Mucosa of stomach (tissue), 1 donor: ENCODE measurements around the gene BUD23.

Experiments
- H3K27me3 ChIP-seq: one replicate; pipeline ENCODE4 v1.7.0; 2013; ENCODE audit warnings: mild to moderate bottlenecking, low read length; ENCODE audit not compliant: control insufficient read depth, insufficient read depth
- H3K36me3 ChIP-seq: one replicate; pipeline ENCODE4 v1.7.0; 2013; ENCODE audit warnings: low read length; ENCODE audit not compliant: control insufficient read depth, insufficient read depth
- H3K4me1 ChIP-seq: one replicate; pipeline ENCODE4 v1.7.0; 2013; ENCODE audit warnings: mild to moderate bottlenecking, low read length; ENCODE audit not compliant: control insufficient read depth, insufficient read depth
- H3K4me3 ChIP-seq: one replicate; pipeline ENCODE4 v1.7.0; 2013; ENCODE audit warnings: low read length
- H3K9ac ChIP-seq: one replicate; pipeline ENCODE4 v1.7.0; 2013; ENCODE audit warnings: mild to moderate bottlenecking, low read length, moderate library complexity
- H3K9me3 ChIP-seq: one replicate; pipeline ENCODE4 v1.7.0; 2013; ENCODE audit warnings: mild to moderate bottlenecking, low read length, moderate library complexity; ENCODE audit not compliant: control insufficient read depth
- donor health status: Pancreatic carcinoma.

BUD23 gene, protein sequence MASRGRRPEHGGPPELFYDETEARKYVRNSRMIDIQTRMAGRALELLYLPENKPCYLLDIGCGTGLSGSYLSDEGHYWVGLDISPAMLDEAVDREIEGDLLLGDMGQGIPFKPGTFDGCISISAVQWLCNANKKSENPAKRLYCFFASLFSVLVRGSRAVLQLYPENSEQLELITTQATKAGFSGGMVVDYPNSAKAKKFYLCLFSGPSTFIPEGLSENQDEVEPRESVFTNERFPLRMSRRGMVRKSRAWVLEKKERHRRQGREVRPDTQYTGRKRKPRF

DNA sequence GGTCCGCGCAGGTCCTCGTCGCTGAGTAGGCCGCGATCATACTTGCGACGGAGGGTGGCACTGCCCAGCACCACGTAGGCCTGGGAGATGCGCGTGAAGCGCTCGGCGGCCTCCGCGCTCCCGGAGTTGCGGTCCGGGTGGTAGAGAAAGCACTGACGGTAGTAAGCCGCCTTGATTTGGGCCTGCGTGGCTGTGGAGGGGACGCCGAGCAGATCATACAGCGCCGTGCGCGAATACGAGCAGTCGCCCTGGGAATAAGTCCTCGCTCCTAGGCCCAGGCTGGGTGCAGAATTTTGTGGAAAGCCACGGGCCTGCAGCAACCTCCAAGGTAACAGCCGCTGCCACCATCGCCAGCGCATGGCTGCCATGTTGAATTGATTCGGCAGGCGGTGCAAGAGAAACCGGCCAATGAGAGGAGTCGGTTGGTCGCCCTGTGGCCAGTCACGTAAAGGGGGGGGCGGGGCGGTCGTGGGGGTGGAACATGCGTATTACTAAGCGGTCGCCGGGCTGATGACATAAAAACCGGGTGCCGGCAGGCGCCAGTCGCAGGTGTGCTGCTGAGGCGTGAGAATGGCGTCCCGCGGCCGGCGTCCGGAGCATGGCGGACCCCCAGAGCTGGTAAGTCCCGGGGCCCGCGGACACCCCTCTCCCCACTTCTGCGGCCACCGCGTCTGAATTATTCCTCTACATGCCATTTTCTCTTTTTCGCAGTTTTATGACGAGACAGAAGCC is at the start of gene BUD23, which contains the start of gene DNAJC30:
Gene BUD23, plus strand, starts transcription at position 542 of the 732 bp plus-strand sequence. Its CDS starts 29 bp downstream, at position 571.
Gene DNAJC30, minus strand, starts transcription at position 398 of the 732 bp plus-strand sequence. Its CDS starts 30 bp downstream, at position 368.
- Histone ChIP-seq H3K36me3 (no peaks in the 10 kb centered on the region), H3K27me3 (no peaks in the 10 kb centered on the region), H3K9ac (peak within 1 kb of the TSS; percentile 94), H3K4me1 (peaks cover 28% of the 10 kb centered on the region), H3K9me3 (no peaks in the 10 kb centered on the region), H3K4me3 (peak within 1 kb of the TSS; percentile 88)

DNA sequence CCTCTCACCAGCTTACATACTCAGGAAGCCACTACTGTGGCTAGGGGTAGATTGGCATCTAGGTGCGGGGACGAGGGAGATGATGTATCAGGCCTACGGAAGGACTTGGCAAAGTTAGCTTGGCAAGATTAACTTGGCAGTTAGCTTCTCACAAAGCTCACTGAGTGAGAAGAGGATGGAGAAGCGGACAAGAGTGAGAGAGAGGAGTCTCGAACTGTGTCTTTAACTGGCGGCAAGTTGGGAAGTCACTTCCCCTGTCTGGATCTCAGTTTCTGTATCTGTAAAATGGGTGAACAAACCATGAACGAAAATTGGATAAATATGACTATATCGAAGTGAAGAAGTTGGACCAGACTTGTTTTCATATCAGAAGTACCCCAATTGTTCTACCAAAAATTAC is 49.6 kb upstream of the BUD23 start:
- H3K9ac ChIP-seq, result no peak overlapping the region
- peaks cover 3% of the 10 kb centered on the region for H3K4me1 ChIP-seq

DNA sequence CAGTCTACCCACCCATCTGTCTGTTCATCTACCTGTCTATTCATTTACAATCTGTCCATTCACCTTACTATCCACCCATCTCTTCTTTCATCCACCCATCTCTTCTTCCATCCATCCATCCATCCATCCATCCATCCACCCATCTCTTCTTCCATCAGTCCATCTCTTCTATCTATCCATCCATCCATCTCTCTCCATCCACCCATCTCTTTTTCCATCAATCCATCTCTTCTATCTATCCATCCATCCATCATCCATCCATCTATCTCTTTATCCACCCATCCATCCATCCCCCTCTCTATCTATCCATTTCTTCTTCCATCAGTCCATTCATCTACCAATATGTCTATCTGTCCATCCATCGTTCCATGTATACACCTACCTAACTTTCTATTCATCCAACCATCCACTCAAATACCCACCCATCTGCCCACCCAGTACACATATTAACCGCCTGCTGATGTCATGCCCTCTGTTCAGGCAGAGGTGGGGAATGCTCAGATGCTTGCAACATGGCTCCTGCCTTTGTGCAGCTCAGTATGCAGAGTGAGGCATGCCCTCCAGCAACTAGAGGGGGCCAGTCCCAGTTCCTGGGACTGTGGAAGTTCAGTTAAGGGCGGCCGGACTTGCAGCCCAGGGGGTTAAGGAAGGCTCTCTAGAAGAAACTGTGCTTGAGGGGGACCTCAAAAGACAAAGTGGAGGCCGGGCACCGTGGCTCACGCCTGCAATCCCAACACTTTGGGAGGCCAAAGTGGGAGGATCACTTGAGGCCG is 47.8 kb upstream of the BUD23 start:
- no peak overlapping the region for H3K4me3 ChIP-seq

More for the DNA sequence above, 49.6 kb upstream of the BUD23 start:
- no peaks in the 10 kb centered on the region for H3K36me3 ChIP-seq
- H3K9me3 ChIP-seq, result no peaks in the 10 kb centered on the region
- peaks cover under 1% of the 10 kb centered on the region for H3K27me3 ChIP-seq
- H3K4me3 ChIP-seq, result no peak overlapping the region

DNA sequence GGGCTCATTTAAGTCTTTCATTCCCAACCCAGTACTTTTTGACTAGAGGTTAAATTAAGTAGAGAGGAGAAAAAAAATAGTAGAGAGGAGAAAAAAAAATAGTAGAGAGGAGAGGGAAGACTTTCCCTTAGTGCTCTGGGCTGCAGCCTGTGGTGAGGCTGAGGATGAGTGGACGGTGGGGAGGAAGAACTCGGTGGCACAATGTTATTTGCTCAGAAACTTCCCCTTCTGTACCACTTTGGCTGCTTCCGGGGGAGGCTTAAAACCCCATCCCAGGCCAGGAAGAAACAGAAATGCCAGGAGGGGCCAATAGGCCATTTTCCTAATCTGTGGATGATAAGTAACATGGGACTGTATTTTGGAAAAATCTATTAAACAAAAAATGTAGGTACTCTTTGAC is 44.5 kb upstream of the BUD23 start:
- H3K4me1 ChIP-seq, result peaks cover 3% of the 10 kb centered on the region
- no peaks in the 10 kb centered on the region for H3K36me3 ChIP-seq
- no peaks in the 10 kb centered on the region for H3K9me3 ChIP-seq
- no peak overlapping the region for H3K9ac ChIP-seq
- H3K27me3 ChIP-seq, result peaks cover 3% of the 10 kb centered on the region
- no peak overlapping the region for H3K4me3 ChIP-seq

More for the DNA sequence above, 47.8 kb upstream of the BUD23 start:
- Histone ChIP-seq H3K4me1 (peaks cover 3% of the 10 kb centered on the region), H3K36me3 (no peaks in the 10 kb centered on the region), H3K9me3 (no peaks in the 10 kb centered on the region), H3K9ac (no peak overlapping the region), H3K27me3 (no peaks in the 10 kb centered on the region)

DNA sequence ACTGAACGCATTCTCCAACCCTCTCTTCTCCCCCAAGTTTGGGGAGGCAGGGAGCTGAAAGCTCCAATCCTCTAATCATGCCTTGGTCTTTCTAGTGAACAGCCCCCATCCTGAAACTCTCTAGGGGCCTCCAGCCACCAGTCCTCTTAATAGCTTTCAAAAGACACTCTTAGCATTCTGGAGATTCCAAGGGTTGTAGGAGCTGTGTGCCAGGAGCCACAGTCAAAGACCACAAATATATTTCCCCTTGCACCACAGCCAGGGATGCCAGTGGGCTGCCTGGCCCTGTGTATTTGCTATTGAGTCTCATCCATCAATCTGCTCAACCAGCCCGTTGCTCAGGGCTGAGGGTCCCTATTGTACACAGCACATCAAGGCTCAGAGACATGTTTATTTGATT is 40.6 kb upstream of the BUD23 start:
- no peaks in the 10 kb centered on the region for H3K36me3 ChIP-seq
- H3K9me3 ChIP-seq, result no peaks in the 10 kb centered on the region
- no peak overlapping the region for H3K4me3 ChIP-seq

DNA sequence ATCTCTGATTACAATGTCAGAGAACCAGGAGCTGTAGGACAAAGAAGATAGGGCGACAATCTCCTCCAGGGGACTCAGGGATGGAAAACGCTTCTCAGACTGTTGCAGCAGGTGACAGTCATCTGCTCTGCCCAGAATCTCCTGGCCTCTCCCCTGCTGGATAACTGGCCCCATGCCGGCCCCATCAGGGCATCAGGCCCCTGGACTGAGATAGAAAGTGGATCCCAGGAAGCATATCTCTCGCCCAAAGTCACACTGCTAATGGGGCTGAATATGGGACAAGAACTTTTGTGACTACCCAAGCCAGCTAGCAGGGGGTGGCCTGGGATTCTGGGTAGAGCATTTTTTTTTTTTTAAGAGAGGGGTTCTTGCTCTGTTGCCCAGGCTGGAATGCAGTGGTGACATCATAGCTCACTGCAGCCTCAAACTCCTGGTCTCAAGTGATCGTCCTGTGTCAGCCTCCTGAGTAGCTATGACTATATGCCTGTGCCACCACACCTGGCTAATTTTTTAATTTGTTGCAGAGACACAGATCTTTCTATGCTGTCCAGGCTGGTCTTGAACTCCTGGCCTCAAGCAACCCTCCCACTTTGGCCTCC is 38.6 kb upstream of the BUD23 start:
- no peak overlapping the region for H3K4me3 ChIP-seq
- H3K9ac ChIP-seq, result no peak overlapping the region
- no peaks in the 10 kb centered on the region for H3K9me3 ChIP-seq
- H3K27me3 ChIP-seq, result peaks cover 46% of the 10 kb centered on the region
- peaks cover 4% of the 10 kb centered on the region for H3K4me1 ChIP-seq
- no peaks in the 10 kb centered on the region for H3K36me3 ChIP-seq

More for the DNA sequence above, 40.6 kb upstream of the BUD23 start:
- Histone ChIP-seq H3K4me1 (peaks cover 4% of the 10 kb centered on the region), H3K27me3 (peaks cover 28% of the 10 kb centered on the region), H3K9ac (no peak overlapping the region)

DNA sequence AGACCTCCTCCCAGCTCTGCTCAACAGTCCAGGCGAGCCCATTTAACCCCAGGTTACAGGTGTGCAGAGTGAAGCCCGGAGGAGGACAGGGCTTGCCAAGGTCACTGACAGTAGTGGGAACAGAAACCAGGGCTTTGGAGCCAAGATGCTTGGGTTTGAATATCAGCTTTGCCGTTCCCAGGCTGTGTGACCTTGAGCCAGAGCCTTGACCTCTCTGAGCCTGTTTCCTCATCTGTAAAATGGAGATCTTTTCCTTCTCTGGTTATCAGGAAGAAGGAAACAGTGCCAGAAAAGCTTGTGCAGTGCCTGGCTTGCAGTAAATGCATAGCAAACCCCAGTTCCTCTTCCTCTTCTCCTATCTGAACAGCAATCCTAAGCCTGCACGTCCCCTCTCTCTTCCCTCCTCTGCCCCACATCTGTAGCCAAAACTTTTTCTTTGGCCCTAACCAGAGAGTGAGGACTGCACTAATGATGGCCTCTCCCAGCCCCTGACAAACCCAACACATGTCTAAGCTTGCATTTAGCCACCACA is 37.7 kb upstream of the BUD23 start:
- Histone ChIP-seq H3K9me3 (no peaks in the 10 kb centered on the region), H3K27me3 (peaks cover 48% of the 10 kb centered on the region), H3K9ac (no peak overlapping the region), H3K36me3 (no peaks in the 10 kb centered on the region), H3K4me3 (no peak overlapping the region), H3K4me1 (peaks cover 4% of the 10 kb centered on the region)

DNA sequence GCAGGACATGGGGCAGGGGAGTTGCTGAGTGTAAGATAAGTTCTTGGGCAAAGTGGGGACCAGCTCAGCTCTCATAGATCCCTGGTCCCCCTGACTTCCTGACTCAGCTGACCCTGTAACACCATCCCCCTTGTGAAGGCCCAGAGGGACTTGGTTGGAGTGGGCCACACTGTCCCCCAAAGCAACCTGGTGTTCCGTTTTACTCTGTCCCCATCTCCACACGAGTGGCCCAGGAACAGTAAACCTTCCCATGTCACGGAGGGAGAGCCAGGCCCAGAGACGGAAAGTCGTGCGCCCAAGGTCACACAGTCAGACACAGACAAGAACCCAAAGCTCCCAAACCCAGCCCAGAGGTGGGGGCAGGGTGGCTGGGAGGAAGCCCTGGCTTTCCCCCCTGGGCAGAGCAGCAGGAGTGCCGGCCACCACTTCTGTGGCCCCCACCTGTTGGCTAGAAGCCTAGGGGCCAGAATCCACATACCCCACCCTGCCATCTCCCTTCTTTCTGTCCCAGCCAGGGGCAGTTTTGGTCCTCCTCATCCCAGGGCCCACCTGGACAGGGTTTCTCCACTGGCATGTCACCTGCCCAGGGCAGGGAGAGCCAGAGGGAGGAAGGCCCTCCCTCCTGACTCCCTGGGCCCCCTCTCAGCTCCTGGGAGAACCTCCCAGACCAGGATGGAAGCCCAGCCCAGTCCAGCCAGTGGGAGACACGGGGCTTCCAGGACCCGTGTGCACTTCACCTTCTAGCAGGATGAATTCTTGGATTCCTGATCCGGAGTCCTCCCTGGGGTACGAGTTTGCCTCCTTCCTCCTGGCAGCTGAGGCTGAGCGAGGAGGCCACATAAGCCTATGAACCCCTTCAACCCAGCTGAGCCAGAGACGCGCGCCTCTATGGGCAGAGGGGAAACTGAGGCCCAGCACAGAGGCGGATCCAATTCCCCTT is 36.3 kb upstream of the BUD23 start:
- H3K4me3 ChIP-seq, result no peak overlapping the region
- H3K9me3 ChIP-seq, result no peaks in the 10 kb centered on the region
- H3K9ac ChIP-seq, result no peak overlapping the region
- peaks cover 54% of the 10 kb centered on the region for H3K27me3 ChIP-seq
- H3K4me1 ChIP-seq, result peaks cover 4% of the 10 kb centered on the region
- no peaks in the 10 kb centered on the region for H3K36me3 ChIP-seq

DNA sequence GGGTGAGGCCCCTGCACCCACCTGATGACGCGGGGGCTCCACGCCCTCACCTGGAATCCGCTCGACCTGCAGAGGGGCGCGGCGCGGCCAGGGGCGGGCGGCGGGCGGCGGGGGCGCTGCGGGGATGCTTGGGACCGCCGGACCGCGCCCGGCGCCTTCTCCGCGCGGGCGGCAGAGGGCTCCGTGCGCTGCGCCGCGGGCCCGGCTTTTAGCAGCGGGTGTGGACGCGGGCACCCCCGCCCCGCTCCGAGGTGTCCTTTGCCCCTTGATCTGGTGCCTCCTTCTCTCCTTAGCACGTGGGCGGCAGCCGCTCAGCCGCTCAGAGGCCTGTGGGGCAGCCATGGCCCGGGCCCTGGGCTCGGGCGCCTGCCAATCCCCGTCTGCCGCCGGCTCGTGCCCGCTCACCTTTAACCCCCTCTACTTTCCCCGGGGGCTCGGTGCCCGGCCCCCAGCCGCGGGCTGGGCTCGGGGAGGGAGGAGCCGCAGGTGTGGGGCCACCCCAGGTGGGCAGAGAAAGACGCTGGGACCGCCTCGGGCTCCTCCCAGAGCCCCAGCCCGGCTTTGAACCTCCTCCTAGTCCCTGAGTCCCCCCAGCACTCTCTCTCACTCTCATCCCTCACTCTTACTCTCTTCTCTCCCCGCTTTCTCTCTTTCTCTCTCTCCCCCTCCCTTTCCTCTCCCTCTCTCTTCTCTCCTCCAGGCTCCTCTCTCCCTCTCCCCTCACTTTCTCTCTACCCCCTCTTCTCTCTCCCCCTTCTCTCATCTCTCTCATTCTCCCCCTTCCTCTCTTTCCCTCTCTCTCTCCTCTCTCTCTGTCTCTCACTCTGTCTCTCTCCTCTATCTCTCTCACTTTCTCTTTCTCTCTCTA is 35.4 kb upstream of the BUD23 start:
- Histone ChIP-seq H3K4me3 (no peak overlapping the region), H3K9me3 (no peaks in the 10 kb centered on the region), H3K4me1 (peaks cover 4% of the 10 kb centered on the region), H3K27me3 (peaks cover 57% of the 10 kb centered on the region), H3K9ac (no peak overlapping the region), H3K36me3 (no peaks in the 10 kb centered on the region)

DNA sequence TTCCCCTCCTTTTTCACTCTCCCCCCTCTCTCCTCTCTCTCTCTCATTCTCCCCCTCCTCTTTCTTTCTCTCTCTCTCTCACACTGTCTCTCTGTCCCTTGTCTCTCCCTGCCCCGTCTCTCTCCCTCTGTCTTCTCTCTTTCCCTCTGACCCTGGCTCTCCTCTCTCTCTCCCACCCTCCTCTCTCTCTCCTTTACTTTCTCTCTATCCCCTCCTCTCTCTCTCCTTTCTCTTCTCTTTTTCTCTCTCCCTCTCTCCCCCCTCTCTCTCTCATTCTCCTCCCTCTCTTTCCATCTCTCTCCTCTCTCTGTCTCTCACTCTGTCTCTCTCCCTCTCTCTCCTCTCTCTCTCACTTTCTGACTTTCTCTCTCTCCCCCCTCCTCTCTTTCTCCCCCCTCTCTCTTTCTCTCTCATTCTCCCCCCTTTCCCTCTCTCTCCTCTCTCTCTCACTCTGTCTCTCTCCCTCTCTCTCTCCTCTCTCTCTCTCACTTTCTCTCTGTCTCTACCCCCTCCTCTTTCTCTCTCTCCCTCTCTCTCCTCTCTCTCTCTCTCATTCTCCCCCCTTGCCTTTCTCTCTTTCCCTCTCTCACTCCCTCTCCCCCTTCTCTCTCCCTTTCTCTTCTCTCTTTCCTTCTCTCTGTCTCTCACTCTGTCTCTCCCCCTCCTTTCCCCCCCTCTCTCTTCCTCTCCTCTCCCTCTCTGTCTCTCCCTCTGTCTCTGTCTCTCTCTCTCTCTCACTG is 34.6 kb upstream of the BUD23 start:
- peaks cover 4% of the 10 kb centered on the region for H3K4me1 ChIP-seq
- no peak overlapping the region for H3K4me3 ChIP-seq
- H3K36me3 ChIP-seq, result no peaks in the 10 kb centered on the region
- H3K9me3 ChIP-seq, result no peaks in the 10 kb centered on the region
- H3K9ac ChIP-seq, result no peak overlapping the region
- peaks cover 54% of the 10 kb centered on the region for H3K27me3 ChIP-seq
